A549 (cell line): ENCODE results near the gene PRRT4.

Experiments
- BCL3 ChIP-seq: fragments of >200 bp; sonication (Bioruptor Twin); formaldehyde crosslinking; IDR thresholded peaks from 3 replicates; pipeline ENCODE4 v1.6.1; 2016
- CTCF ChIP-seq: fragments of >200 bp; sonication (Bioruptor Twin); formaldehyde crosslinking; IDR thresholded peaks from 3 replicates; pipeline ENCODE4 v1.5.1; 2016
- JUNB ChIP-seq: fragments of >200 bp; sonication (Bioruptor Twin); formaldehyde crosslinking; IDR thresholded peaks from 2 replicates; pipeline ENCODE4 v1.6.1; 2016
- KDM1A ChIP-seq: fragments of 200-600 bp; sonication (generic); IDR thresholded peaks from 2 replicates; pipeline ENCODE4 v1.6.1; 2016; ENCODE audit warnings: low read depth, mild to moderate bottlenecking
- MAZ ChIP-seq: fragments of 150-350 bp; IDR thresholded peaks from 2 replicates; pipeline ENCODE4 v1.6.1; 2014; ENCODE audit warnings: antibody characterized with exemption, low read depth, low read length, borderline replicate concordance
- MYC ChIP-seq: IDR thresholded peaks from 2 replicates; pipeline ENCODE4 v1.6.1; 2012; ENCODE audit warnings: mild to moderate bottlenecking, inconsistent platforms, low read length, improper control_type of control experiment, borderline replicate concordance
- PBX3 ChIP-seq: IDR thresholded peaks from 2 replicates; pipeline ENCODE4 v1.6.1; 2012

GRCh38 chr7:128370491-128370890 lies 9.0 kb upstream of the PRRT4 start:
- TF ChIP-seq CTCF (no peak), KDM1A (no peak), BCL3 (no peak), PBX3 (no peak), JUNB (no peak), MAZ (no peak), MYC (no peak)
